Endothelial cell of umbilical vein (primary cell): Measurements from ENCODE around the gene MEF2A. TPM values are rescaled to one million over a fixed set of nuclear protein-coding genes. Genes with fewer than 3 reads are reported as not detected.

Experiments
- BruUV-seq: library from RNA; stranded (reverse); fragments of 400-500 nt; replicated peaks from 2 replicates; lab custom pipeline; 2021; lab: Mats Ljungman, UMichigan
- CTCF ChIA-PET: fragments of 300-600, 350-600 bp; sonication (Branson Sonifier 250); formaldehyde crosslinking; loops from one replicate; lab custom pipeline; 2021; ENCODE audit warnings: antibody characterized with exemption, inconsistent platforms; lab: Charles Lee
- POLR2A ChIA-PET: fragments of 300-600, 350-600 bp; sonication (Branson Sonifier 250); formaldehyde crosslinking; loops from one replicate; lab custom pipeline; 2021; ENCODE audit warnings: antibody characterized with exemption, inconsistent platforms; lab: Charles Lee
- DNase-seq: peaks from one replicate; pipeline ENCODE4 v3.0.0-alpha.2; 2011; ENCODE audit warnings: low read depth, low spot score
- FAIRE-seq: peaks from 2 replicates; lab custom pipeline; 2011; peaks lifted over from hg19 to GRCh38; lab: Jason Lieb, UNC
- H2AFZ ChIP-seq: 2 replicates; pipeline ENCODE4 v1.6.0; 2012; ENCODE audit warnings: low read depth, low read length, control low read depth, inconsistent platforms
- H3K27ac ChIP-seq: 2 replicates; pipeline ENCODE4 v1.5.1; 2011; ENCODE audit warnings: low read depth, mild to moderate bottlenecking, control low read depth, low read length, moderate library complexity; ENCODE audit not compliant: insufficient read depth
- H3K27me3 ChIP-seq, 2 experiments: 2 replicates each; pipeline versions ENCODE4 v1.6.0 to v1.6.1; 2011; ENCODE audit warnings: low read length in 2 of 2, mixed read lengths in 1 of 2; ENCODE audit not compliant: control insufficient read depth in 2 of 2, insufficient read depth in 2 of 2
- H3K36me3 ChIP-seq, 2 experiments: 2 replicates in 1 of 2; 3 replicates in 1 of 2; pipeline ENCODE4 v1.5.1; 2011; ENCODE audit warnings: low read length in 2 of 2, mild to moderate bottlenecking in 1 of 2, moderate library complexity in 1 of 2; ENCODE audit not compliant: control insufficient read depth in 2 of 2, insufficient read depth in 2 of 2; ENCODE audit errors: extremely low read depth in 1 of 2
- H3K4me1 ChIP-seq: 3 replicates; pipeline ENCODE4 v1.5.1; 2011; ENCODE audit warnings: mild to moderate bottlenecking, low read length; ENCODE audit not compliant: control insufficient read depth, insufficient read depth; ENCODE audit errors: extremely low read depth
- H3K4me2 ChIP-seq: 2 replicates; pipeline ENCODE4 v1.6.1; 2011; ENCODE audit warnings: low read length, control low read depth, mixed read lengths; ENCODE audit not compliant: insufficient read depth
- H3K4me3 ChIP-seq, 3 experiments: fragments of 200-600 bp in 1 of 3; sonication (generic), shearing (Covaris generic) in 1 of 3; replicated peaks in 1 of 3; 2 replicates each; pipeline ENCODE4 v1.5.1; 2011 to 2016; ENCODE audit warnings: control low read depth in 3 of 3, low read length in 3 of 3, mild to moderate bottlenecking in 2 of 3, inconsistent platforms in 1 of 3, low read depth in 1 of 3, moderate library complexity in 1 of 3; ENCODE audit not compliant: insufficient read depth in 1 of 3
- H3K79me2 ChIP-seq: 2 replicates; pipeline ENCODE4 v1.6.0; 2012; ENCODE audit warnings: low read length, inconsistent platforms; ENCODE audit not compliant: control insufficient read depth, insufficient read depth
- H3K9ac ChIP-seq: replicated peaks from 2 replicates; pipeline ENCODE3; 2011; ENCODE audit warnings: low read length, control low read depth; ENCODE audit not compliant: insufficient read depth; ENCODE audit errors: extremely low read depth
- H3K9me1 ChIP-seq: replicated peaks from 3 replicates; pipeline ENCODE4 v1.6.0; 2011; ENCODE audit warnings: mild to moderate bottlenecking, low read length; ENCODE audit not compliant: control insufficient read depth, insufficient read depth; ENCODE audit errors: extremely low read depth
- H3K9me3 ChIP-seq: replicated peaks from 2 replicates; pipeline ENCODE4 v1.5.1; 2012; ENCODE audit warnings: low read length, inconsistent platforms; ENCODE audit not compliant: control insufficient read depth, insufficient read depth
- H4K20me1 ChIP-seq: replicated peaks from 2 replicates; pipeline ENCODE3; 2011; ENCODE audit warnings: mild to moderate bottlenecking, low read length; ENCODE audit not compliant: control insufficient read depth, insufficient read depth; ENCODE audit errors: extremely low read depth
- EZH2 ChIP-seq: IDR thresholded peaks from 2 replicates; pipeline ENCODE4 v1.6.1; 2012; ENCODE audit warnings: borderline replicate concordance, low read depth, mild to moderate bottlenecking, moderate library complexity, low read length, inconsistent platforms; ENCODE audit not compliant: severe bottlenecking
- FOS ChIP-seq: IDR thresholded peaks from 2 replicates; pipeline ENCODE4 v1.6.1; 2011; ENCODE audit warnings: mild to moderate bottlenecking, low read length, moderate library complexity, borderline replicate concordance; ENCODE audit not compliant: insufficient read depth
- GATA2 ChIP-seq: IDR thresholded peaks from 2 replicates; pipeline ENCODE4 v1.7.0; 2011; ENCODE audit warnings: low read depth, mild to moderate bottlenecking, moderate library complexity, mixed read lengths, low read length; ENCODE audit not compliant: insufficient read length, insufficient read depth
- JUN ChIP-seq: IDR thresholded peaks from 2 replicates; pipeline ENCODE4 v1.6.1; 2011; ENCODE audit warnings: borderline replicate concordance, low read depth; ENCODE audit not compliant: insufficient read length, insufficient read depth
- MYC ChIP-seq: IDR thresholded peaks from one replicate; pipeline ENCODE4 v1.6.1; 2011; ENCODE audit warnings: mild to moderate bottlenecking, low read depth, low read length
- POLR2A ChIP-seq: IDR thresholded peaks from 2 replicates; pipeline ENCODE4 v1.6.1; 2012; ENCODE audit warnings: low read depth, mild to moderate bottlenecking, control low read depth, low read length
- dilution Hi-C: fragments of 300-500 bp; cut with MboI; formaldehyde crosslinking; loops from one replicate; pipeline ENCODE4 v1.15.0; 2019; ENCODE audit warnings: low sequenced_read_pairs; ENCODE audit not compliant: extremely low pct_ligation_motif_present
- intact Hi-C: fragments of 100-400 bp; cut with micrococcal nuclease; formaldehyde crosslinking; loops from one replicate; pipeline ENCODE4 v1.10.0; 2022
- polyA plus RNA-seq, 4 experiments: library from polyadenylated mRNA; depleted of rRNA in 3 of 4; stranded (reverse) in 3 of 4; unstranded in 1 of 4; fragments of >200 nt; gene quantifications; 2 replicates each; pipeline versions ENCODE4 v1.2.1 to v1.2.3, GENCODE V29; 2011 to 2012; ENCODE audit warnings: missing spikeins in 1 of 4
- total RNA-seq: library from RNA; stranded (reverse); gene quantifications from 2 replicates; pipeline ENCODE4 v1.2.3, GENCODE V29; 2021
- TF ChIP-seq, protein P1 (sequence below), 2 donors: IDR thresholded peaks; 1 replicate in 1 of 2; 2 replicates in 1 of 2; pipeline ENCODE4 v1.5.1; 2011; ENCODE audit warnings: low read length in 2 of 2, mild to moderate bottlenecking in 2 of 2, moderate library complexity in 2 of 2, control low read depth in 1 of 2, inconsistent platforms in 1 of 2, low read depth in 1 of 2; ENCODE audit not compliant: insufficient read depth in 1 of 2; ENCODE audit errors: extremely low read depth in 1 of 2
- TF ChIP-seq, protein P2 (sequence below): IDR thresholded peaks from 2 replicates; pipeline ENCODE4 v1.6.1; 2011; ENCODE audit not compliant: insufficient read depth, insufficient read length

Gene MEF2A
- total and polyA plus RNA-seq, 2 donors (not counting 3 experiments of a cell fraction or from before 2014, with no cell fraction given) = 38.0 to 45.3 TPM

DNA sequence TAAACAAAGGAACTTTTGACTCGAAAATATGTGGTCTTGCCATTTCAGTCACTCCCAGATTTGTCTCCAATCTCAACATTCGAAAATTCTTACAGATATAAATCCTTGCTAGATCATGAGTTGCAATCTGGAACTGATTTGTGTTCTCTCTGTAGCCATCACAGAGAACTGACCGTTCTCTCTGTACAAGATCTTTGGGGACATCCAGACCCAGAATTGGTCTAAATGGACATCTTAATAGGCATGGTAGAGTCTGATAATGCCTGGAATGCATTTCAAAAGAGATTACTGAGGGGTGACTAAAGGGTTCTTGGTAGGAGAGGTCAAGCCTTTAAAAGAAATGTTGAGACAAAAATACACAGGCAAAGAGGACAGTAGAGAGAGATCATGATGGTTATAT is 7.2 kb upstream of the MEF2A start:
- intact Hi-C loops = no loop called here
- H2AFZ ChIP-seq = no peak overlapping the region

DNA sequence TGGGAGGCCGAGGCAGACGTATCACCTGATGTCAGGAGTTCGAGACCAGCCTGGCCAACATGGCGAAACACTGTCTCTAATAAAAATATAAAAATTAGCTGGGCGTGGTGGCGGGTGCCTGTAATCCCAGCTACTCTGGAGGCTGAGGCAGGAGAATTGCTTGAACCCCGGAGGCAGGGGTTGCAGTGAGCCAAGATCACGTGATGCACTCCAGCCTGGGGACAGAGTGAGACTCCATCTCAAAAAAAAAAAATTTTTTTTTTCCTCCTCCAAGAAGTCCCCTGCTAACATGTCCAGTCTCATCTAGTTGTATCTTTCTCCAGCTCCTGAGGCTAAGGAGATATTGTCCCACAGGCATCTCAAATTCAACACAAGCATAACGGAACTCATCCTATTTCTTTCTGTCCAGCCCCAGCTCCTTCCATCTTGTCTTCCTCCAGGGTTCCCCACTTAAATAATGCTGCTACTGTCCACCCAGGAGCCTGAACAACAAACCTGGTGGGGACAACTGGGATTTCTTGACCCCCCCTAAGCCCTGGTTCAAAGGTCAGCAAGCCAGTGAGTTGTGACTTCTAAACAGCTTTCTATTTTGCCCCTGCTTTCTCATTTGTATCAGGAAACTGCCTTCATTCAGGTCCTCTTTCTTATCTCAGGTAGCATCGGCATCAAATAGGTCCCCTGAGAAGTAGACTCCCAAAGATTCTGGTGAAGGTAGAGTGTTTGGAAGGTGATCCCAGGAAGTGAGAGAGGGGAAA is 4.1 kb upstream of the MEF2A start:
- dilution Hi-C loops (no loop called here), intact Hi-C loops (no loop called here)
- Histone ChIP-seq H2AFZ (no peak overlapping the region), H3K27ac (no peak overlapping the region), H3K9me1 (no peaks in the 10 kb centered on the region), H3K4me1 (peaks cover 10% of the 10 kb centered on the region), H3K36me3 (no peaks in the 10 kb centered on the region), H3K9ac (no peak overlapping the region), H4K20me1 (no peaks in the 10 kb centered on the region), H3K9me3 (no peaks in the 10 kb centered on the region), H3K27me3 (no peaks in the 10 kb centered on the region), H3K4me2 (no peak overlapping the region), H3K79me2 (peaks cover 4% of the 10 kb centered on the region), H3K4me3 (no peak overlapping the region)
- CTCF ChIA-PET = interaction anchor here (1.1 to 11.7 kb wide), 3 partner anchors 16 to 195 kb away, joined by 3 to 119 read pairs (median 3); no protein-coding TSS in a partner anchor
- BruUV-seq = no TSS peak
- TF ChIP-seq, protein P1, sequence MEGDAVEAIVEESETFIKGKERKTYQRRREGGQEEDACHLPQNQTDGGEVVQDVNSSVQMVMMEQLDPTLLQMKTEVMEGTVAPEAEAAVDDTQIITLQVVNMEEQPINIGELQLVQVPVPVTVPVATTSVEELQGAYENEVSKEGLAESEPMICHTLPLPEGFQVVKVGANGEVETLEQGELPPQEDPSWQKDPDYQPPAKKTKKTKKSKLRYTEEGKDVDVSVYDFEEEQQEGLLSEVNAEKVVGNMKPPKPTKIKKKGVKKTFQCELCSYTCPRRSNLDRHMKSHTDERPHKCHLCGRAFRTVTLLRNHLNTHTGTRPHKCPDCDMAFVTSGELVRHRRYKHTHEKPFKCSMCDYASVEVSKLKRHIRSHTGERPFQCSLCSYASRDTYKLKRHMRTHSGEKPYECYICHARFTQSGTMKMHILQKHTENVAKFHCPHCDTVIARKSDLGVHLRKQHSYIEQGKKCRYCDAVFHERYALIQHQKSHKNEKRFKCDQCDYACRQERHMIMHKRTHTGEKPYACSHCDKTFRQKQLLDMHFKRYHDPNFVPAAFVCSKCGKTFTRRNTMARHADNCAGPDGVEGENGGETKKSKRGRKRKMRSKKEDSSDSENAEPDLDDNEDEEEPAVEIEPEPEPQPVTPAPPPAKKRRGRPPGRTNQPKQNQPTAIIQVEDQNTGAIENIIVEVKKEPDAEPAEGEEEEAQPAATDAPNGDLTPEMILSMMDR (IDR thresholded peaks at IDR 0.05; ENCODE audit: extremely low read depth in 1 of 2, insufficient read depth in 1 of 2, low read depth in 1 of 2, low read length in 2 of 2) = no peak
- TF ChIP-seq, protein P2, sequence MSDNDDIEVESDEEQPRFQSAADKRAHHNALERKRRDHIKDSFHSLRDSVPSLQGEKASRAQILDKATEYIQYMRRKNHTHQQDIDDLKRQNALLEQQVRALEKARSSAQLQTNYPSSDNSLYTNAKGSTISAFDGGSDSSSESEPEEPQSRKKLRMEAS = no peak
- TF ChIP-seq GATA2 (no peak), MYC (no peak), EZH2 (no peak), FOS (no peak), POLR2A (no peak)
- FAIRE-seq = no peak
- DNase-seq = no peak
- POLR2A ChIA-PET = no interaction called here

More for the DNA sequence above, 7.2 kb upstream of the MEF2A start:
- Histone ChIP-seq H3K9me1 (no peaks in the 10 kb centered on the region), H3K27me3 (peaks cover 0 to 1% of the 10 kb centered on the region in 2 experiments), H3K9ac (no peak overlapping the region), H3K9me3 (no peaks in the 10 kb centered on the region), H3K4me3 (no peak overlapping the region), H3K27ac (no peak overlapping the region), H3K4me2 (no peak overlapping the region), H3K36me3 (no peaks in the 10 kb centered on the region), H3K4me1 (no peaks in the 10 kb centered on the region), H3K79me2 (no peaks in the 10 kb centered on the region), H4K20me1 (no peaks in the 10 kb centered on the region)
- ChIA-PET POLR2A (no interaction called here), CTCF (interaction anchor here (0.5 to 2.6 kb wide), 2 partner anchors 146 to 175 kb away, joined by 3 to 9 read pairs; partner anchors contain the start of gene LYSMD4)
- no peak for FAIRE-seq
- no TSS peak for BruUV-seq
- dilution Hi-C loops = no loop called here
- TF ChIP-seq EZH2 (no peak), JUN (no peak), GATA2 (no peak), POLR2A (no peak)
- TF ChIP-seq, protein P2 = no peak
- no peak for DNase-seq
